Measurements from ENCODE around the gene SETBP1.

The SETBP1 gene

DNA sequence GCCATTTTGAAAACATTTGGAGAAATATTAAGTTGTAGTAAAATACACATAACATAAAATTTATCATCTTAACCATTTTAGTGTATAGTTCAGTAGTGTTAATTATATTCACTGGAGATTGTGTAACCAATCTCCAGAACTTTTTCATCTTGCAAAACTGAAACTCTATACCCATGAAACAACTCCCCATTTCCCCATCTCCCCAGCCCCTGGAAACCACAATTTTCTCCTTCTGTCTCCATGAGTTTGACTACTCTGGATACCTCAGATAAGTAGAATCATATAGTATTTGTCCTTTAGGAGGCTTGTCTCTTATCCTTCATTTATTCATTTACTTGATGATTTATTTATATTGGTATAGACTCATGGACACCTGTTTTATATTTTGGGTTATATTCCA, 392.9 kb downstream of the SETBP1 start:
- Mint-ChIP-seq H3K4me3 (no peak overlapping the region), H3K4me1 (ENCODE audit: low read depth) (no peaks in the 10 kb centered on the region)

DNA sequence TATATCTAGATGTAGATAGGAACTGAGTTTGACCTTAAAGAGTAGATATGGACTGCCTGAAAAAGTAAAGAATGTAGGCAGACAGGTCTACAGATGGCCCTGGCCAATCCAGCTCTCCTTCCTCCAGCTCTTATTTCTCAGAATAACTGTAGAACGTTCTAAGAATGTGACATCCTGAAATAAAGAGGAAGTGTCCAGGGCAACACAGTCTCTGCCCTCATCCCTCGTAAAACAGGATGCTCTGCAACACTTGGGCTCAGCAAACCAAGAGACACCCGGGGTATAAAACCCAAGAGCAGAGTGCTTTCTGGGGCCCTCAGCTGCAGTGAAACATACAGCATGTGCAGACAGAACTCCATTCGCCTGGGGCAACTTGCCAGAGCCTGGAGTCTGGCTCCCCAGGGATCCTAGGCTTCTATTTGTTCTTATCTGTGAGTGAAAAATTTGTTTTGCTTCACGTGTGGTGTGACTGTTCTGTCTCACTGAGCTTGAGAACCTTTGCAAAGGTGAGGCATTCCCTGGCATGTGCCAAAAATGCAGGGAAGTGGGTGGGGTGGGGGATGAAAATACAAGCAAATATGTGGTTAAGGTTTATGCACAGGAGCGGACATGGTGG, 401.0 kb downstream of the SETBP1 start:
- Mint-ChIP-seq H3K4me1 (ENCODE audit: low read depth) (no peaks in the 10 kb centered on the region), H3K27ac (no peak overlapping the region), H3K36me3 (ENCODE audit: low read depth) (no peaks in the 10 kb centered on the region), H3K27me3 (peaks cover 11% of the 10 kb centered on the region), H3K4me3 (no peak overlapping the region), H3K9me3 (peaks cover 4% of the 10 kb centered on the region)

More for the DNA sequence above, 392.9 kb downstream of the SETBP1 start:
- Mint-ChIP-seq H3K36me3 (ENCODE audit: low read depth) (no peaks in the 10 kb centered on the region), H3K27me3 (no peaks in the 10 kb centered on the region), H3K9me3 (no peaks in the 10 kb centered on the region), H3K27ac (no peak overlapping the region)

DNA sequence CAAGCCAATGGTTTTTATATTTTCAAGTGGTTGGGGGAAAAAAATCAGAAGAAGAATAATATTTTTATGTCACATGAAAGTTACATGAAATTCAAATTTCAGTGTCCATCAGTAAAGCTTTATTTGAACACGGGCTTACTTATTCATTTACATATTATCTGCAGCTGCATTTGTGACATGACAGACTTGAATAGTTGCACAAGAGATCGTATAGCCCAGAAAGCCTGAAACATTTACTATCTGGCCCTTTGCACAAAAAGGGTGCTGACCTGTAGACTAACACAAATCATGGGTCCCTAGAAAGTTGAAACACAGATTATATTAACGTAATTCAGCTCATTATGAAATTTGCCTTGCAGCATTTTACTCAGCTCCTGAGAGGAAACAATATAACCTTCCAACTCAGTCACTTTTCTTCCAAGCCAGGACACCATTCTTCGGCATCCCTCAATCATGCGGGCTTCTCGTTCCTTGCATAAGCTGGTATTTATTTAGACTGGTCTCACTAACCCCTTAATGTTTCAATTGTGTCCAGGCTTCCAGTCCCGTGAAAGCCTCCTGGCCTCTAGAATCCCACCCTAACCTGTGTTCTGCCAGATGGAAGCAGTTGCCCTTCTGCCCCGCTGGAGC, 402.7 kb downstream of the SETBP1 start:
- Mint-ChIP-seq H3K36me3 (ENCODE audit: low read depth) (no peaks in the 10 kb centered on the region), H3K4me3 (no peak overlapping the region), H3K27me3 (peaks cover 11% of the 10 kb centered on the region), H3K27ac (no peak overlapping the region), H3K4me1 (ENCODE audit: low read depth) (no peaks in the 10 kb centered on the region), H3K9me3 (peaks cover 4% of the 10 kb centered on the region)

DNA sequence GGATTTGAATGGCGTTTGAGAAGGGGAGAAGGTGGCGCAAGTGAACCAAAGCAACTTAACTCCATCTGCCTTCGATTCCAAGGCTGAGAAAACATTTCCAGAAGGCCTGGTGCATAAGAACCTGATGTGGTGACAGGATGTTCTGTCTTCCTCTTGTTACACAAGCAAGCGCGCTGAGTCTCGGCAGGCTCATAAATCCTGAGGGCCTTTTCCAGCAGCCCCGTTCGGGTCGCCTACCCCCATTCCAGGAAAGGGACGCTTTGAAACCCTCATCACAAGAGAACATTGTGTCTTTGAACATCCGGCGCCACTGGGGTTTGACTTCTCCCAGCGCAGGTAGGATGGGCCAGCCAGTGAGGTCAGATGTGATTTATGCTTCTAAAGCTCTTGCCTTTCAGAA, 403.5 kb downstream of the SETBP1 start:
- no peak overlapping the region for H3K27ac Mint-ChIP-seq

DNA sequence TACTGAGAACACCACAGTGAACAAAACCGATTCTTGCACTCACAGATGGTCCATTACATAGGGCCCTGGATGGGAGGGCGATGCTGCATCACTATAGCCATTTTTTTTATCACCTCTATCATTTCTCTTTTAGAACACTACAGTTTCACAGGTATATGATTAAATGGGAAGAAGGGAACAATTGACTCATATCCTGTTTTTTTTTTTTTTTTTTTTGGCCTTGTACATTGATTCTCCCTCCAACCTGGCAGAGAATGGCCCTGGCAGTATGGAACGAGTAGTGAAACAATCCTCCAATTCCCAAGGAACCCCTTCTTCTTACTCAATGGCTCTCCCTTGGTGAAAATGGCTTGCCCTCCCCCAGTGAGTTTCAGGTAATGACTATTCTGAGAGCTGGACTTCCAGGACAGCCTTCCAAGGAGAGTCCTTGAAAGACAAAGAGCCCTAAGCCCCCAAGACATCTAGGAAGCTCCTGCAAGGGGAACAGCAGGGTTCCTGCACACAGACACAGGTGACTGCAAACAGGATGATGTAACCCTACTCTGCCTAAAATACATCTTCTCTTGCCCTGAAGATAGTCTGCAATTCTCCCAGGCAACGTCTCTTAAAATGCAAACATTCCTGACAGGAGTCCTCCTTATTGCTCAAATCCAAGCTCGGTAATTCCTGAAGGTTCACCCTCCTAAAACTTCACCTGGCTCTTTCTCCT, 405.4 kb downstream of the SETBP1 start:
- H3K9me3 Mint-ChIP-seq: peaks cover 3% of the 10 kb centered on the region

More for the DNA sequence above, 403.5 kb downstream of the SETBP1 start:
- Mint-ChIP-seq H3K27me3 (peaks cover 11% of the 10 kb centered on the region), H3K9me3 (peaks cover 4% of the 10 kb centered on the region), H3K36me3 (ENCODE audit: low read depth) (no peaks in the 10 kb centered on the region), H3K4me3 (no peak overlapping the region), H3K4me1 (ENCODE audit: low read depth) (no peaks in the 10 kb centered on the region)

DNA sequence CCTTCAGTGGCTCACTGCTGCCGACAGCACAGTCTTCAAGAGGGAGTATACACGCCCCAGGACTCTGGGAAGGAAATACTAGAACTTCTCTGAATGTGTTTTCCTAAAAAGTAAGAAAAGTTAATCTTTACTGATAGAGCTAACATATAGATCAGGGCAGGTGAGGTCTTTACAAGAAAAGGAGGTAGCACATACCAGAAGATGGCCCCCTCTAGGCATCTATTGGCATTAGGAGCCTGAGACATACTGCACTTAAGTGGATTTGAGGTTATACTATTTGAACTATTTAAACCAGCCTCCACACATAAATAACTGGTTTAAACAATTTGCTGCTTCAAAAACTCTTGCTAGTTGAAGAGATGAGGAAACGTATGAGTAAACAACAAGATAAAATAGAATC, 406.1 kb downstream of the SETBP1 start:
- H3K4me1 Mint-ChIP-seq (ENCODE audit: low read depth): no peaks in the 10 kb centered on the region
- no peak overlapping the region for H3K27ac Mint-ChIP-seq
- H3K4me3 Mint-ChIP-seq: no peak overlapping the region
- H3K27me3 Mint-ChIP-seq: peaks cover 11% of the 10 kb centered on the region
- H3K9me3 Mint-ChIP-seq: no peaks in the 10 kb centered on the region
- H3K36me3 Mint-ChIP-seq (ENCODE audit: low read depth): no peaks in the 10 kb centered on the region

More for the DNA sequence above, 405.4 kb downstream of the SETBP1 start:
- H3K36me3 Mint-ChIP-seq (ENCODE audit: low read depth): no peaks in the 10 kb centered on the region
- no peaks in the 10 kb centered on the region for H3K4me1 Mint-ChIP-seq (ENCODE audit: low read depth)
- no peak overlapping the region for H3K4me3 Mint-ChIP-seq
- H3K27me3 Mint-ChIP-seq: peaks cover 11% of the 10 kb centered on the region
- no peak overlapping the region for H3K27ac Mint-ChIP-seq

DNA sequence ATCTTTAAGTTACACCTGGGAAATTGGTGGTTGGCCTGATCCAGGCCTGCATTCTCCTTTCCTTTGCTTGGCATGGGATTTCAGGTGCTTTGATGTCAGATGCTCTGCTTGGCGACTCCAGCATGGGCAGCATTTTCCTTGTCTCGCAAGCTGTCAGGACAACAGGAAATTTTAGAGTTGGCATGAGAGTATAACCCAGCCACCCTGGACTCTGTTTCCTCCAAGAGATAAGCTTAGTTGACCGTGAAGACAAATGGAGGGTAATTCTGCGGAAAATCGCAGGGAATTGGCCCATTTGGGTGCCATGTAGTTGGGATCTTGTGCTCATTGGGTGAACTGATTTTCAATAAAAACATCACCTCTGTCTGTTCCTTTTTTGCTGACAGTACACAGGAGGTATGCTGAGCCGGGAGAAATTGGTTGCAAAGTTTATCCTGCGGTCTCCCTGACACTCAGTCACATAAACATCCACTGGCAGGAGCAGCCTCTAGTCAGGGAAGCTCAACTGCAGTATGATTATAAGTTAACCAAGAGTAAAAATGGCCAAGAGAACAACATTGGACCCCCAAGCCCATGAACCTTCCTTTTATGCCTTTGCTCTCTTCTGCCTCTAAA, 409.9 kb downstream of the SETBP1 start:
- no peaks in the 10 kb centered on the region for H3K9me3 Mint-ChIP-seq
- H3K36me3 Mint-ChIP-seq (ENCODE audit: low read depth): no peaks in the 10 kb centered on the region
- H3K27ac Mint-ChIP-seq: no peak overlapping the region
- H3K27me3 Mint-ChIP-seq: peaks cover 5% of the 10 kb centered on the region
- H3K4me1 Mint-ChIP-seq (ENCODE audit: low read depth): no peaks in the 10 kb centered on the region
- no peak overlapping the region for H3K4me3 Mint-ChIP-seq

DNA sequence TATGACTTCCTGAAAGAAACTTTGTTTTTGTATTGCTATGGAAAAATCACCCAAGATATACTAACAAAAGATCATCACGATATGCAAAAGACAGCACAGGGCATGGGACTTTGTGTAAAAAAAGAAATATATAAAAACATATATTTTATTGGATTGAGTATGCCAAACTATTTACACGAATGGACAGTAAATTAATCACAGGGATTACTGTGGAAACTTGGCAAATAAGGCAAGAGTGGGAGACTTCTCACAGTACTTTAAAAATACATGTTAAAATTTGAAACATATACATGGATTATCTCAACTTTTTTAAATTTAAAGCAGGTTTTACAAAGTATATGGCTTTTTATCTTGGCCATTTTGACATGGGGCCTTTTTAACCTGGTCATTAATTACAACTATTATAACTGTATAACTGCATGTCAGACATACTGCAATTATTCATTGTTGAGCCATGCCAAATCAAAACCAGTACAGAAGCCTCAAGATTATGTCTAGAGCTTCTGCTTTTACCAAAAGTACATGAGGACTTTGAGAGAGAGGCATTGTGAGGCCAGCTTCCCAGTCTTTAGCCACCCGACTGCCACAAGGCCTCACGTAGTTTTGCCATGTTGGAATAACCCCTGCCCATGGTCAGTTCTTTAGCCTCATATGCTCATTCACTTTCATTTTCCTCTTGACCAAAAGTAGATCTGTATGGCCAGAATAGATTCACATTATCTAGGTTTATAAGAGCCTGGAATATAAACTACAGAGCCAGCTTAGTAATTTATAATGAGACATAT, 419.8 kb downstream of the SETBP1 start:
- Mint-ChIP-seq H3K4me3 (no peak overlapping the region), H3K4me1 (ENCODE audit: low read depth) (peaks cover 19% of the 10 kb centered on the region), H3K27ac (no peak overlapping the region), H3K9me3 (no peaks in the 10 kb centered on the region), H3K27me3 (no peaks in the 10 kb centered on the region), H3K36me3 (ENCODE audit: low read depth) (no peaks in the 10 kb centered on the region)

DNA sequence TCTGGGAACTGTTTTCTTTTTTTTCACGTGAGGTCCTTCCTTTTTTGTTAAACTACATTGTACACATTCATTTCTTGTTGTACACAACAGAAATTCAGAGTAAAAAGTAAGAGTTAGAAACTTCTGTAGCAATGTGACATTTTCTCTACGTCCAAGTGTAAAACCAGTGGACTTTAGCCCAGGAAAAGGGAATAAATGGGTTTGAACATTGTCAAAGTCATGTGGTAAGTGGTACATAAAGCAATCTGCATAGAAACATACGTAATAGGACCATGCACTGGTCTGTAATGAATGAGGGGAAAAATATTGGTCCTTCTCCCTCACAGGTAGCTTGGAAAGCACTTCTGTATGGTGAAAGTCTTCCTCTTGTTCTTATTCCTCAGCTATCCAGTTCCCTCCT, 421.4 kb downstream of the SETBP1 start:
- Mint-ChIP-seq H3K27ac (no peak overlapping the region), H3K4me1 (ENCODE audit: low read depth) (peaks cover 21% of the 10 kb centered on the region), H3K4me3 (no peak overlapping the region)

DNA sequence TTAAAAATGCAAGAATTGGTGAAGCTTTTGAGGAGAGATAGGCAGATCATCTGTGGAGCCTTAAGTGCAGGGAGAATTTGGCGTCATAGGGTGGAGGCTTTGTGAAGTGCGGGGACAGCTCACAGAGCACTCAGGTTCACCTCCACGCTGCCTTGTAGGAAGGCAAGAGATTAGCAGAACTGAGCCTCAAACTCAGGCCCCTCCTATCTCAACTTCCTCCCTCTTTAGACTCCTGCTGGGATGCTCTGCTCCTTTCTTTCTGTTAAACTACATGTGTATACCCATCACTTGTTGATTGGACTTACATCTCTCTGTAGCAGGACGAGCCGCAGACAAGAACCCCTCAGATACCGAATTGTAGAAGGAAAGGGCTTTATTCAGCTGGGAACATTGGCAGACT, 422.2 kb downstream of the SETBP1 start:
- Mint-ChIP-seq H3K9me3 (no peaks in the 10 kb centered on the region), H3K27ac (peak overlapping the region; percentile 56), H3K36me3 (ENCODE audit: low read depth) (no peaks in the 10 kb centered on the region), H3K27me3 (no peaks in the 10 kb centered on the region), H3K4me1 (ENCODE audit: low read depth) (peaks cover 21% of the 10 kb centered on the region), H3K4me3 (no peak overlapping the region)

More for the DNA sequence above, 421.4 kb downstream of the SETBP1 start:
- H3K9me3 Mint-ChIP-seq: no peaks in the 10 kb centered on the region
- no peaks in the 10 kb centered on the region for H3K36me3 Mint-ChIP-seq (ENCODE audit: low read depth)
- H3K27me3 Mint-ChIP-seq: no peaks in the 10 kb centered on the region

DNA sequence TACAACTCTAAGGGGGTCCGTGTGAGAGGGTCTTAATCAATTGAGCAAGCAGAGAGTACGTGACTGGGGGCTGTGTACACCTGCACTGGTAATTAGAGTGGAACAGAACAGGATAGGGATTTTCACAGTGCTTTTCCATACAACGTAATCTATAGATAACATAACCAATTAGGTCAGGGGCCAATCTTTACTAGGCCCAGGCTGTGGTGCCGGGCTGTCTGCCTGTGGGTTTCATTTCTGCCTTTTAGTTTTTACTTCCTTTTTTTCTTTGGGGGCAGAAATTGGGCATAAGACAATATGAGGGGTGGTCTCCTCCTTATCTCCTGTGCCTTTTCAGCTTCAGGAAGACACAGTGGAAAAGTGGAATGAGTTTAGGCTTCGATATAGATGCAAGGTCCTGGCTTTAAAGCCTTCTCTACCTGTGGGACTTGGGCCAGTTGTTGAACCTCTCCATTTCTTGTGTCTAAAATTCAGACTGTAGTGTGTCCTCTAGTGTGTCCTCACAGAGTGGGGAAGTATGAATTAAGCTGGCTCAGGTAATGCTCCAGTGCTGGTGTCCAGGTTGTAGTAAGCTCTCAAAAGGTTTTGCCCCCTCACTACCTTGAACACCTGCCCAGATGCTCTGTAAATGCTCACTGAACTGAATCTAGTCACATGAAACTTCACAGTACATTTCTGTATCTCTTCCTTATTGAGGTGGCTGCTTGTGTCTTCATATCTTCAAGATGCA, 422.8 kb downstream of the SETBP1 start:
- Mint-ChIP-seq H3K4me3 (no peak overlapping the region), H3K4me1 (ENCODE audit: low read depth) (peaks cover 21% of the 10 kb centered on the region), H3K27ac (peak overlapping the region; percentile 56), H3K27me3 (no peaks in the 10 kb centered on the region), H3K9me3 (no peaks in the 10 kb centered on the region), H3K36me3 (ENCODE audit: low read depth) (no peaks in the 10 kb centered on the region)

DNA sequence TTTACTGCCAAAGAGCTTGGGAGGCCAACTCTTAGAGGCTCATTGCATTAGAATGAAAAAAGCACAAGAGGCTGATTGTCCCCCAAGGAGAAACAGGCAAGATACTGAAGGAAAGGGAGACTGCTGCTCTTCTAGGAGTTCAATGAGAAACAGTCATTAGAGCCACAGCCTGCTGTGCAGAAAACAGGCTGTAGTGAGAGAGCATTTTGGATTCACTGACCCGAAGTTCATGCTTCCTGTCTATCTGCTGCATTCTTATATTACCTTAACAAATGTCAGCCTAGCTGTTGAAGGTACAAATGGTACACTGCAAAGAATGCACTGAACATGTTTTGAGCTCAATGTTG, 423.3 kb downstream of the SETBP1 start:
- H3K4me1 Mint-ChIP-seq (ENCODE audit: low read depth): peaks cover 21% of the 10 kb centered on the region
- H3K27me3 Mint-ChIP-seq: no peaks in the 10 kb centered on the region
- H3K9me3 Mint-ChIP-seq: no peaks in the 10 kb centered on the region
- no peak overlapping the region for H3K27ac Mint-ChIP-seq
- no peaks in the 10 kb centered on the region for H3K36me3 Mint-ChIP-seq (ENCODE audit: low read depth)
- no peak overlapping the region for H3K4me3 Mint-ChIP-seq

DNA sequence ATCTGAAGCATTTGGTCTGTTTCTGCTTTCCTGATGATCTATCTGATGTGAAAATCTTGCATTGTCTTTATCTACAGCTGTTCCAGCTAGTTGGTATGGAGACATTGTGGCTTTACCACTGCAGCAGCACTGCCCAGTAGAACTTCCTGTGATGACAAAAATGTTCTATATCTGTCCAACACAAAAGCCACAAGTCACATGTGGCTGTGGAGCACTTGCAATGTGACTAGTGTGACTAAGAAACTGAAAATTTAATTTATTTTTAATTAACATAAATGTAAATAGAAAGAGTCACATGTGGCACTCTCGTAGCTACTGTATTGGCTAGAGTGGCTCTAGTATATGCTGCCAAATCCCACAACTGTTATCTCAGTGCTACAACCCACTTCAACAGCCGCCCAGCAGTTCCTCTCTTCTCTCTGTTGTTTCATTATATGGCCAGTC, 425.7 kb downstream of the SETBP1 start:
- H3K27me3 Mint-ChIP-seq: no peaks in the 10 kb centered on the region
- no peaks in the 10 kb centered on the region for H3K36me3 Mint-ChIP-seq (ENCODE audit: low read depth)
- H3K4me3 Mint-ChIP-seq: no peak overlapping the region
- H3K4me1 Mint-ChIP-seq (ENCODE audit: low read depth): peaks cover 21% of the 10 kb centered on the region
- no peak overlapping the region for H3K27ac Mint-ChIP-seq
- H3K9me3 Mint-ChIP-seq: no peaks in the 10 kb centered on the region

DNA sequence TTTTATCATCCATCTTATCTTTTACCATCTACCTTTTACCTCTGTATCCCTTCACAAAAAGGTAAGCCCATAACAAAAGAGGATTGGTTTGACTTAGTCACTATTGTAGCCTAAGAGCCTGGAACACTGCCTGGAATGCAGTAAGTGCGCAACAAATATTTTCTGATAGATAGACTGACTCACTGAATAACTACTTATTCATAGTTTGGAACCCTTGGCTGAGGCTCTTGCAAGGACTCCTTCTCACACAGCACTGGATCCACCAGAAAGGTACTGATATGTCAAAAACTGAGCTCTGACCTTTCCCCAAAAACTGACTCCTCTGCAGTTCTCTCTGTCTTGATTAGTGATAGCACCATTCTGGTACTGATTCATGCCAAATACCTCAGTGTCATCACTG, 426.7 kb downstream of the SETBP1 start:
- no peaks in the 10 kb centered on the region for H3K9me3 Mint-ChIP-seq
- H3K27ac Mint-ChIP-seq: no peak overlapping the region
- H3K36me3 Mint-ChIP-seq (ENCODE audit: low read depth): no peaks in the 10 kb centered on the region
- peaks cover 21% of the 10 kb centered on the region for H3K4me1 Mint-ChIP-seq (ENCODE audit: low read depth)
- no peaks in the 10 kb centered on the region for H3K27me3 Mint-ChIP-seq
- no peak overlapping the region for H3K4me3 Mint-ChIP-seq
